Liver (tissue), 9 donors: ENCODE data around the gene SPDYE4. TPM values are rescaled to one million over a fixed set of nuclear protein-coding genes. Genes with fewer than 3 reads are reported as not detected.

ENCODE experiments used
- DNase-seq: peaks from one replicate; pipeline ENCODE4 v3.0.0-alpha.2; 2017; ENCODE audit warnings: low spot score
- H3K27ac ChIP-seq, 2 donors: one replicate each; pipeline ENCODE4 v1.7.0; 2013; ENCODE audit warnings: inconsistent platforms in 2 of 2, low read length in 2 of 2, control low read depth in 1 of 2, low read depth in 1 of 2, mild to moderate bottlenecking in 1 of 2
- H3K27me3 ChIP-seq, 4 donors: one replicate each; pipeline versions ENCODE4 v1.6.1 to v1.7.0; 2013; ENCODE audit warnings: low read length in 3 of 4, inconsistent platforms in 1 of 4, mild to moderate bottlenecking in 1 of 4, moderate library complexity in 1 of 4; ENCODE audit not compliant: control insufficient read depth in 4 of 4, insufficient read depth in 4 of 4
- H3K36me3 ChIP-seq, 4 donors: one replicate each; pipeline versions ENCODE4 v1.6.1 to v1.7.0; 2013; ENCODE audit warnings: low read length in 3 of 4, mild to moderate bottlenecking in 3 of 4, low read depth in 1 of 4, moderate library complexity in 1 of 4; ENCODE audit not compliant: control insufficient read depth in 4 of 4, insufficient read depth in 3 of 4
- H3K4me1 ChIP-seq, 4 donors: one replicate each; pipeline versions ENCODE4 v1.6.1 to v1.7.0; 2013; ENCODE audit warnings: low read length in 3 of 4, mild to moderate bottlenecking in 3 of 4, moderate library complexity in 1 of 4; ENCODE audit not compliant: control insufficient read depth in 4 of 4, insufficient read depth in 4 of 4
- H3K4me3 ChIP-seq, 3 donors: one replicate each; pipeline versions ENCODE4 v1.6.1 to v1.7.0; 2013; ENCODE audit warnings: low read length in 3 of 3, control low read depth in 1 of 3, low read depth in 1 of 3, mild to moderate bottlenecking in 1 of 3
- H3K9ac ChIP-seq, 2 donors: one replicate each; pipeline ENCODE4 v1.7.0; 2013; ENCODE audit warnings: low read length in 2 of 2, mild to moderate bottlenecking in 2 of 2, moderate library complexity in 2 of 2, control low read depth in 1 of 2, low read depth in 1 of 2
- H3K9me3 ChIP-seq, 4 donors: one replicate each; pipeline versions ENCODE4 v1.6.1 to v1.7.0; 2013; ENCODE audit warnings: low read length in 3 of 4; ENCODE audit not compliant: control insufficient read depth in 4 of 4
- EGR1 ChIP-seq, 2 donors: IDR thresholded peaks; 2 replicates each; pipeline ENCODE4 v1.6.1; 2016 to 2018; ENCODE audit warnings: antibody characterized with exemption in 2 of 2, low read depth in 2 of 2
- FOXA1 ChIP-seq: IDR thresholded peaks from 2 replicates; pipeline ENCODE4 v1.6.1; 2016; ENCODE audit warnings: antibody characterized with exemption
- FOXA2 ChIP-seq: IDR thresholded peaks from 2 replicates; pipeline ENCODE4 v1.6.1; 2016; ENCODE audit warnings: antibody characterized with exemption
- GABPA ChIP-seq, 2 donors: IDR thresholded peaks in 1 of 2; conservative IDR thresholded peaks in 1 of 2; 2 replicates each; pipeline ENCODE4 v1.6.1; 2016; ENCODE audit warnings: antibody characterized with exemption in 2 of 2, mild to moderate bottlenecking in 1 of 2, moderate library complexity in 1 of 2
- HNF4A ChIP-seq, 2 donors: conservative IDR thresholded peaks; 2 replicates each; pipeline ENCODE4 v1.6.1; 2016; ENCODE audit warnings: antibody characterized with exemption in 2 of 2, mild to moderate bottlenecking in 2 of 2
- HNF4G ChIP-seq: IDR thresholded peaks from 2 replicates; pipeline ENCODE4 v1.6.1; 2016; ENCODE audit warnings: antibody characterized with exemption
- JUND ChIP-seq, 2 donors: IDR thresholded peaks; 2 replicates each; pipeline ENCODE4 v1.6.1; 2016; ENCODE audit warnings: antibody characterized with exemption in 2 of 2
- NR2F2 ChIP-seq: IDR thresholded peaks from 2 replicates; pipeline ENCODE4 v1.6.1; 2016; ENCODE audit warnings: antibody characterized with exemption
- RAD21 ChIP-seq, 2 donors: IDR thresholded peaks; 2 replicates each; pipeline ENCODE4 v1.6.1; 2016; ENCODE audit warnings: antibody characterized with exemption in 2 of 2, mild to moderate bottlenecking in 2 of 2
- RXRA ChIP-seq, 2 donors: IDR thresholded peaks; 2 replicates each; pipeline ENCODE4 v1.6.1; 2017 to 2018; ENCODE audit warnings: antibody characterized with exemption in 2 of 2, mild to moderate bottlenecking in 1 of 2
- SP1 ChIP-seq: IDR thresholded peaks from 2 replicates; pipeline ENCODE4 v1.6.1; 2018; ENCODE audit warnings: antibody characterized with exemption, mild to moderate bottlenecking
- TAF1 ChIP-seq: conservative IDR thresholded peaks from 2 replicates; pipeline ENCODE4 v1.6.1; 2016; ENCODE audit warnings: antibody characterized with exemption, mild to moderate bottlenecking
- YY1 ChIP-seq: IDR thresholded peaks from 2 replicates; pipeline ENCODE4 v1.6.1; 2016; ENCODE audit warnings: antibody characterized with exemption, mild to moderate bottlenecking
- WGBS: extraction: QIAGEN DNeasy Blood & Tissue Kit; methylation state at CpG from one replicate; pipeline ENCODE4 v1.1.7; 2013; 5-methylcytosine and 5-hydroxymethylcytosine counted together
- polyA plus RNA-seq, 2 donors: library from polyadenylated mRNA; stranded (reverse) in 1 of 2; unstranded in 1 of 2; fragments of 200-250 nt in 1 of 2; fragments of >200 nt in 1 of 2; fragmentation: Nextera tagmentation in 1 of 2; extraction: Ambion mirVana in 1 of 2; gene quantifications; one replicate each; pipeline versions ENCODE4 v1.2.1 to v1.2.3, GENCODE V29; 2013 to 2015
- total RNA-seq, 2 donors: library from RNA; depleted of rRNA; stranded (reverse); fragments of >200 nt; gene quantifications; one replicate each; pipeline ENCODE4 v1.2.3, GENCODE V29; 2014
- TF ChIP-seq, protein P1 (sequence below): fragments of 150-350 bp; IDR thresholded peaks from 2 replicates; pipeline ENCODE4 v1.5.1; 2017; ENCODE audit warnings: improper control_type of control experiment, low read depth, low read length; ENCODE audit not compliant: missing input control
- TF ChIP-seq, protein P2 (sequence below): IDR thresholded peaks from 2 replicates; pipeline ENCODE4 v1.6.1; 2016; ENCODE audit warnings: antibody characterized with exemption
- TF ChIP-seq, protein P3 (sequence below): IDR thresholded peaks from 2 replicates; pipeline ENCODE4 v1.6.1; 2016; ENCODE audit warnings: antibody characterized with exemption
- TF ChIP-seq, protein P4 (sequence below): IDR thresholded peaks from 2 replicates; pipeline ENCODE4 v1.6.1; 2016; ENCODE audit warnings: antibody characterized with exemption
- TF ChIP-seq, protein P5 (sequence below): IDR thresholded peaks from 2 replicates; pipeline ENCODE4 v1.6.1; 2016; ENCODE audit warnings: antibody characterized with exemption, mild to moderate bottlenecking
- donor health status: healthy.
- donor health status: healthy.
- donor health status: healthy.
- donor health status: healthy.
- donor health status: healthy.

The SPDYE4 gene
- total and polyA plus RNA-seq, 4 donors = not detected

DNA sequence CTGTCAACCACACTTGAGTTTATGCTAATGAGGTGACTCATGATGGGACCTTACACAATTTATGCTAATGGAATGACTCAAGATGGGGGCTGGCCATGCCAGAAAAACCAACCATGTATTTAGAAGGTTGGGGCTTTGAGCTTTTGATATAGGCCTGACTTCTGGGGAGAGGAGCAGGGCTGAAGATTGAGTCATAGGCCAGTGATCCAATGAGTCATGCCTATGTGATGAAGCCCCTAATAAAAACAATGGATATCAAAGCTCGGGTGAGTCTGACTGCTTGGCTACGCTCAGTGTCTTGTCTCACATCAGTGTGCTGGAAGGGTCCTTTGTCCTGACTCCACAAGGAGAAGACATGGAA lies 33.5 kb upstream of the SPDYE4 start:
- TF ChIP-seq TAF1 (no peak), EGR1 (IDR thresholded peaks at IDR 0.05; ENCODE audit: low read depth in 2 of 2) (no peak), FOXA2 (no peak), JUND (IDR thresholded peaks at IDR 0.05) (no peak), SP1 (no peak), HNF4A (conservative IDR thresholded peaks at IDR 0.05) (no peak), NR2F2 (no peak), HNF4G (no peak), RXRA (IDR thresholded peaks at IDR 0.05) (no peak), YY1 (no peak)
- TF ChIP-seq, protein P1, sequence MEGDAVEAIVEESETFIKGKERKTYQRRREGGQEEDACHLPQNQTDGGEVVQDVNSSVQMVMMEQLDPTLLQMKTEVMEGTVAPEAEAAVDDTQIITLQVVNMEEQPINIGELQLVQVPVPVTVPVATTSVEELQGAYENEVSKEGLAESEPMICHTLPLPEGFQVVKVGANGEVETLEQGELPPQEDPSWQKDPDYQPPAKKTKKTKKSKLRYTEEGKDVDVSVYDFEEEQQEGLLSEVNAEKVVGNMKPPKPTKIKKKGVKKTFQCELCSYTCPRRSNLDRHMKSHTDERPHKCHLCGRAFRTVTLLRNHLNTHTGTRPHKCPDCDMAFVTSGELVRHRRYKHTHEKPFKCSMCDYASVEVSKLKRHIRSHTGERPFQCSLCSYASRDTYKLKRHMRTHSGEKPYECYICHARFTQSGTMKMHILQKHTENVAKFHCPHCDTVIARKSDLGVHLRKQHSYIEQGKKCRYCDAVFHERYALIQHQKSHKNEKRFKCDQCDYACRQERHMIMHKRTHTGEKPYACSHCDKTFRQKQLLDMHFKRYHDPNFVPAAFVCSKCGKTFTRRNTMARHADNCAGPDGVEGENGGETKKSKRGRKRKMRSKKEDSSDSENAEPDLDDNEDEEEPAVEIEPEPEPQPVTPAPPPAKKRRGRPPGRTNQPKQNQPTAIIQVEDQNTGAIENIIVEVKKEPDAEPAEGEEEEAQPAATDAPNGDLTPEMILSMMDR = no peak
- TF ChIP-seq, protein P2, sequence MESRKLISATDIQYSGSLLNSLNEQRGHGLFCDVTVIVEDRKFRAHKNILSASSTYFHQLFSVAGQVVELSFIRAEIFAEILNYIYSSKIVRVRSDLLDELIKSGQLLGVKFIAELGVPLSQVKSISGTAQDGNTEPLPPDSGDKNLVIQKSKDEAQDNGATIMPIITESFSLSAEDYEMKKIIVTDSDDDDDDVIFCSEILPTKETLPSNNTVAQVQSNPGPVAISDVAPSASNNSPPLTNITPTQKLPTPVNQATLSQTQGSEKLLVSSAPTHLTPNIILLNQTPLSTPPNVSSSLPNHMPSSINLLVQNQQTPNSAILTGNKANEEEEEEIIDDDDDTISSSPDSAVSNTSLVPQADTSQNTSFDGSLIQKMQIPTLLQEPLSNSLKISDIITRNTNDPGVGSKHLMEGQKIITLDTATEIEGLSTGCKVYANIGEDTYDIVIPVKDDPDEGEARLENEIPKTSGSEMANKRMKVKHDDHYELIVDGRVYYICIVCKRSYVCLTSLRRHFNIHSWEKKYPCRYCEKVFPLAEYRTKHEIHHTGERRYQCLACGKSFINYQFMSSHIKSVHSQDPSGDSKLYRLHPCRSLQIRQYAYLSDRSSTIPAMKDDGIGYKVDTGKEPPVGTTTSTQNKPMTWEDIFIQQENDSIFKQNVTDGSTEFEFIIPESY = no peak
- TF ChIP-seq, protein P3, sequence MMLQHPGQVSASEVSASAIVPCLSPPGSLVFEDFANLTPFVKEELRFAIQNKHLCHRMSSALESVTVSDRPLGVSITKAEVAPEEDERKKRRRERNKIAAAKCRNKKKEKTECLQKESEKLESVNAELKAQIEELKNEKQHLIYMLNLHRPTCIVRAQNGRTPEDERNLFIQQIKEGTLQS = no peak
- TF ChIP-seq, protein P4, sequence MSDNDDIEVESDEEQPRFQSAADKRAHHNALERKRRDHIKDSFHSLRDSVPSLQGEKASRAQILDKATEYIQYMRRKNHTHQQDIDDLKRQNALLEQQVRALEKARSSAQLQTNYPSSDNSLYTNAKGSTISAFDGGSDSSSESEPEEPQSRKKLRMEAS = no peak
- H3K36me3 ChIP-seq = no peaks in the 10 kb centered on the region
- WGBS = 93% methylated on average over 2 of the region's 2 CpGs

DNA sequence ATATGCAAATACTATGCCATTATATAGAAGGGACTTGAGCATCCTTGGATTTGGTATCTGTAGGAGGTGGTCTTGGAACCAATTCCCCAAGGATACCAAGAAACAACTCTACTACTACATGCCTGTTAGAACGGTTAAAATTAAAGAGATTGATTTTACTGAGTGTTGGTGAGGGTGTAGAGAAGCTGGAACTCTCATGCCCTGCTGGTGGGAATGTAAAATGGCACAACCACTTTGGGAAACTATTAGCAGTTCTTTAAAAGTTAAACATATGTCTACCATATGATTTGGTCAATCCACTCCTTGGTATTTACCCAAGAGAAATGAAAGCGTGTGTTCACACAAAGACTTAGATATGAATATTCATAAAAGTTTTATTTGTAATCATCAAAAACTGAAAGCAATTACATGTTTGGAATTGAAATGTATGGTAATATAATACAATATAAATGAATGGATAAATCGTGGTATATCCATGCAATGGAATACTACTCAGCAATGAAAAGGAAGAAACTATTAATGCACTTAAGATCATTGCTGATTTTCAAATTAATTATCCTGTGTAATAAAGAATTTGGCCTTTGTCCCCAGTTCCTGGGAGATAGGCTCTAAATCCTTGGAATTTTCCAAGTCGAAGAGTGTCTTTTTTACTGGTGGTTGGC lies 33.0 kb upstream of the SPDYE4 start:
- WGBS = 74% methylated on average over 4 of the region's 4 CpGs
- Histone ChIP-seq H3K27ac (no peak overlapping the region), H3K4me3 (no peak overlapping the region), H3K4me1 (no peaks in the 10 kb centered on the region), H3K9me3 (no peaks in the 10 kb centered on the region), H3K9ac (no peak overlapping the region), H3K36me3 (no peaks in the 10 kb centered on the region), H3K27me3 (no peaks in the 10 kb centered on the region)
- no peak for DNase-seq
- TF ChIP-seq EGR1 (IDR thresholded peaks at IDR 0.05; ENCODE audit: low read depth in 2 of 2) (no peak), FOXA2 (no peak), TAF1 (no peak), RXRA (IDR thresholded peaks at IDR 0.05) (no peak), HNF4G (no peak), YY1 (no peak), RAD21 (IDR thresholded peaks at IDR 0.05) (no peak), NR2F2 (no peak), SP1 (no peak), FOXA1 (no peak), GABPA (IDR thresholded peaks at IDR 0.05 in 1 of 2, conservative IDR thresholded peaks at IDR 0.05 in 1 of 2) (no peak)
- TF ChIP-seq, protein P2 = no peak
- TF ChIP-seq, protein P3 = no peak
- TF ChIP-seq, protein P4 = no peak
- TF ChIP-seq, protein P5, sequence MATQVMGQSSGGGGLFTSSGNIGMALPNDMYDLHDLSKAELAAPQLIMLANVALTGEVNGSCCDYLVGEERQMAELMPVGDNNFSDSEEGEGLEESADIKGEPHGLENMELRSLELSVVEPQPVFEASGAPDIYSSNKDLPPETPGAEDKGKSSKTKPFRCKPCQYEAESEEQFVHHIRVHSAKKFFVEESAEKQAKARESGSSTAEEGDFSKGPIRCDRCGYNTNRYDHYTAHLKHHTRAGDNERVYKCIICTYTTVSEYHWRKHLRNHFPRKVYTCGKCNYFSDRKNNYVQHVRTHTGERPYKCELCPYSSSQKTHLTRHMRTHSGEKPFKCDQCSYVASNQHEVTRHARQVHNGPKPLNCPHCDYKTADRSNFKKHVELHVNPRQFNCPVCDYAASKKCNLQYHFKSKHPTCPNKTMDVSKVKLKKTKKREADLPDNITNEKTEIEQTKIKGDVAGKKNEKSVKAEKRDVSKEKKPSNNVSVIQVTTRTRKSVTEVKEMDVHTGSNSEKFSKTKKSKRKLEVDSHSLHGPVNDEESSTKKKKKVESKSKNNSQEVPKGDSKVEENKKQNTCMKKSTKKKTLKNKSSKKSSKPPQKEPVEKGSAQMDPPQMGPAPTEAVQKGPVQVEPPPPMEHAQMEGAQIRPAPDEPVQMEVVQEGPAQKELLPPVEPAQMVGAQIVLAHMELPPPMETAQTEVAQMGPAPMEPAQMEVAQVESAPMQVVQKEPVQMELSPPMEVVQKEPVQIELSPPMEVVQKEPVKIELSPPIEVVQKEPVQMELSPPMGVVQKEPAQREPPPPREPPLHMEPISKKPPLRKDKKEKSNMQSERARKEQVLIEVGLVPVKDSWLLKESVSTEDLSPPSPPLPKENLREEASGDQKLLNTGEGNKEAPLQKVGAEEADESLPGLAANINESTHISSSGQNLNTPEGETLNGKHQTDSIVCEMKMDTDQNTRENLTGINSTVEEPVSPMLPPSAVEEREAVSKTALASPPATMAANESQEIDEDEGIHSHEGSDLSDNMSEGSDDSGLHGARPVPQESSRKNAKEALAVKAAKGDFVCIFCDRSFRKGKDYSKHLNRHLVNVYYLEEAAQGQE = no peak

More for the DNA sequence above, 33.5 kb upstream of the SPDYE4 start:
- DNase-seq = no peak
- Histone ChIP-seq H3K27ac (no peak overlapping the region), H3K9me3 (no peaks in the 10 kb centered on the region), H3K27me3 (no peaks in the 10 kb centered on the region), H3K9ac (no peak overlapping the region), H3K4me1 (no peaks in the 10 kb centered on the region), H3K4me3 (no peak overlapping the region)
